Heart right ventricle (tissue), 16 donors: ENCODE results near the gene SERPINA1. TPM values are rescaled to one million over a fixed set of nuclear protein-coding genes. Genes with fewer than 3 reads are reported as not detected.

Source experiments
- ATAC-seq, 8 donors: fragments of 200-7000 bp; cut with Tn5 transposase; one replicate each; pipeline ENCODE4 v1.9.1; 2020; ENCODE audit warnings: mild to moderate bottlenecking in 8 of 8, moderate library complexity in 8 of 8, moderate number of reproducible peaks in 1 of 8
- DNase-seq, 2 donors: peaks; one replicate each; pipeline ENCODE4 v3.0.0-alpha.2; 2020
- H3K27ac ChIP-seq, 10 donors: fragments of 200-600 bp; sonication (generic) in 2 of 10; one replicate each; pipeline versions ENCODE4 v1.5.0 to v1.8.0; 2020 to 2022; ENCODE audit warnings: mild to moderate bottlenecking in 3 of 10
- H3K27me3 ChIP-seq, 7 donors: fragments of 200-600 bp; one replicate each; pipeline ENCODE4 v1.8.0; 2021 to 2022; ENCODE audit warnings: mild to moderate bottlenecking in 2 of 7
- H3K36me3 ChIP-seq, 9 donors: fragments of 200-600 bp; sonication (generic) in 1 of 9; one replicate each; pipeline versions ENCODE4 v1.5.0 to v1.8.0; 2020 to 2022; ENCODE audit warnings: mild to moderate bottlenecking in 2 of 9
- H3K4me1 ChIP-seq, 9 donors: fragments of 200-600 bp; sonication (generic) in 1 of 9; one replicate each; pipeline versions ENCODE4 v1.5.0 to v1.8.0; 2020 to 2022; ENCODE audit warnings: mild to moderate bottlenecking in 4 of 9
- H3K4me3 ChIP-seq, 10 donors: fragments of 200-600 bp; sonication (generic) in 2 of 10; one replicate each; pipeline versions ENCODE4 v1.5.0 to v1.8.0; 2020 to 2022; ENCODE audit warnings: mild to moderate bottlenecking in 7 of 10, moderate library complexity in 2 of 10
- H3K9me3 ChIP-seq, 11 donors: fragments of 200-600 bp in 10 of 11; sonication (generic) in 2 of 11; one replicate each; pipeline versions ENCODE4 v1.5.0 to v1.8.0; 2013 to 2022; ENCODE audit warnings: mild to moderate bottlenecking in 2 of 11, control low read depth in 1 of 11, moderate library complexity in 1 of 11
- WGBS, 2 donors: extraction: QIAGEN DNeasy Blood & Tissue Kit; methylation state at CpG; one replicate each; pipeline ENCODE4 v1.1.7; 2013; ENCODE audit warnings: inconsistent platforms in 1 of 2; 5-methylcytosine and 5-hydroxymethylcytosine counted together
- intact Hi-C, 10 donors: fragments of 100-400 bp; cut with DNase I; formaldehyde crosslinking; loops; one replicate each; pipeline versions ENCODE4 v1.11.1 to v1.14.2; 2022
- long read RNA-seq, 3 donors: library from polyadenylated mRNA; unstranded; transcript quantifications; one replicate each; pipeline ENCODE4 v2.0.0, GENCODE V29; 2020 to 2021
- polyA plus RNA-seq, 2 donors: library from polyadenylated mRNA; stranded (reverse); fragments of 200-250 nt; gene quantifications; one replicate each; pipeline ENCODE4 v1.2.3, GENCODE V29; 2013
- total RNA-seq, 10 donors: library from RNA; stranded (reverse); fragmentation: NEBNext Ultra II Directional in 3 of 10; extraction: Animal tissue kit (Norgen Biotek cat#: 25700) in 3 of 10; gene quantifications; one replicate each; pipeline versions ENCODE4 v1.2.1 to v1.2.4, GENCODE V29; 2021 to 2023
- TF ChIP-seq, protein P1 (sequence below), 9 donors: fragments of 200-600 bp; sonication (generic) in 2 of 9; IDR thresholded peaks; one replicate each; pipeline versions ENCODE4 v1.5.0 to v1.8.0; 2021 to 2022; ENCODE audit warnings: antibody characterized with exemption in 9 of 9, mild to moderate bottlenecking in 5 of 9, moderate library complexity in 1 of 9
- donor health status: Arrhythmogenic right ventricular cardiomyopathy.
- donor health status: ischemic (EF 13 %, LVEDD 7.1; RV severe dilation, severe dysfunction).
- donor health status: healthy with polysubstance abuse.
- donor health status: DM: no; HTN: yes; CAD: no.
- donor health status: DM: no; HTN: no; CAD: no.
- donor health status: ischemic (EF 25% LVEDD 6.9; RV normal size, moderate dysfunction).
- donor health status: ischemic (EF 25% LVEDD 5.7; RV mildly dilated, moderate dysfunction).
- donor health status: healthy.
- donor health status: DM: yes; HTN: yes; CAD: no.
- donor health status: Ischemic cardiomyopathy.
- donor health status: ischemic (EF 35%, LVEDD 5.7; RV mildly dilated, moderate dysfunction).
- donor health status: nonischemic (EF 11% LVEDD 7.7; RV severe dilation, severe dysfunction).
- donor health status: DM: yes; HTN: yes; CAD: no.
- donor health status: PGD.
- donor health status: ischemic (EF 29% LVEDD 5.4; RV normal size, mild dysfunction).
- donor health status: nonischemic (EF 23%, LVEDD 6.1; RV moderate dilation, normal function).

Gene SERPINA1
- total RNA-seq = 10 to 100 TPM in 1 of 10 donors, 1 to 10 TPM in 9; 1.9 to 38.3 (median 3.8) TPM
- polyA plus RNA-seq = 1 to 10 TPM; 1.1 to 8.7 TPM
- long read RNA-seq, donor 1, partial matches to known transcripts = 1 of 3 reads
- long read RNA-seq, donor 1, other reads (novel, unspliced or antisense) = 0 of 3 reads
- long read RNA-seq, donor 2, partial matches to known transcripts = 1 of 1 reads
- long read RNA-seq, donor 2, other reads (novel, unspliced or antisense) = 0 of 1 reads
- long read RNA-seq, donor 3, partial matches to known transcripts = 0 of 5 reads
- long read RNA-seq, donor 3, other reads (novel, unspliced or antisense) = 0 of 5 reads

DNA sequence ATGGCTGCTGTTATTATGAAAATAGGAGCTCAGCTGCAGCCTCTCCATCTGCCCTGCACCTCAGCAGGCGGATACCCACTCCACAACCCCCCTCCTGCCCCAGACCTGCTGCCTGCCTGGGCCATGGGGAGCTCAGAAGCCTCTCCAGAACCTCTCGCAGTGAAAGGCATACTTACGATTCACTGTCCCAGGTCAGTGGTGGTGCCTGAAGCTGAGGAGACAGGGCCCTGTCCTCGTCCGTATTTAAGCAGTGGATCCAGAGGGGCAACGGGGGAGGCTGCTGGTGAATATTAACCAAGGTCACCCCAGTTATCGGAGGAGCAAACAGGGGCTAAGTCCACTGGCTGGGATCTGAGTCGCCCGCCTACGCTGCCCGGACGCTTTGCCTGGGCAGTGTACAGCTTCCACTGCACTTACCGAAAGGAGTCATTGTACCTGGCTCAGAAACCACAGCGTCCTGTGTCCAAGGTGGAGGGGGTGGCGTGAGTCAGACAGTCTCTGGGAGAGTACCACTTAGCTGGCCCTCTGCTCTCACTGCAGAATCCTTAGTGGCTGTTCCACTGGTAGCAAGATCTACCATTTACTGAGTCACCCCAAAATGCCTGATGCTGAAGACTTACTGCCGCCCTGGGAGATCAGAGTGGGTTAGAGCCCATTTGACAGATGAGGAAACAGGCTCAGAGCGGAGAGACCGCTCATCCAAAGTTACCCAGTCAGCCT lies at the start of gene SERPINA1:
TSS of gene SERPINA1 (minus strand) at position 219 of the 720 bp plus-strand sequence. CDS start 5,365 bp downstream, outside the sequence.
- Histone ChIP-seq H3K27me3 (peaks cover 0 to 13% (median 0%) of the 10 kb centered on the region in 7 donors), H3K27ac (peak within 1 kb of the TSS in 2 of 10 donors; percentile 58 to 91), H3K9me3 (no peaks in the 10 kb centered on the region), H3K4me3 (peak within 1 kb of the TSS in 1 of 10 donors; percentile 51), H3K36me3 (no peaks in the 10 kb centered on the region), H3K4me1 (peaks cover 0 to 75% (median 0%) of the 10 kb centered on the region in 9 donors)
- TF ChIP-seq, protein P1, sequence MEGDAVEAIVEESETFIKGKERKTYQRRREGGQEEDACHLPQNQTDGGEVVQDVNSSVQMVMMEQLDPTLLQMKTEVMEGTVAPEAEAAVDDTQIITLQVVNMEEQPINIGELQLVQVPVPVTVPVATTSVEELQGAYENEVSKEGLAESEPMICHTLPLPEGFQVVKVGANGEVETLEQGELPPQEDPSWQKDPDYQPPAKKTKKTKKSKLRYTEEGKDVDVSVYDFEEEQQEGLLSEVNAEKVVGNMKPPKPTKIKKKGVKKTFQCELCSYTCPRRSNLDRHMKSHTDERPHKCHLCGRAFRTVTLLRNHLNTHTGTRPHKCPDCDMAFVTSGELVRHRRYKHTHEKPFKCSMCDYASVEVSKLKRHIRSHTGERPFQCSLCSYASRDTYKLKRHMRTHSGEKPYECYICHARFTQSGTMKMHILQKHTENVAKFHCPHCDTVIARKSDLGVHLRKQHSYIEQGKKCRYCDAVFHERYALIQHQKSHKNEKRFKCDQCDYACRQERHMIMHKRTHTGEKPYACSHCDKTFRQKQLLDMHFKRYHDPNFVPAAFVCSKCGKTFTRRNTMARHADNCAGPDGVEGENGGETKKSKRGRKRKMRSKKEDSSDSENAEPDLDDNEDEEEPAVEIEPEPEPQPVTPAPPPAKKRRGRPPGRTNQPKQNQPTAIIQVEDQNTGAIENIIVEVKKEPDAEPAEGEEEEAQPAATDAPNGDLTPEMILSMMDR (IDR thresholded peaks at IDR 0.05) = no peak
- intact Hi-C loops = no loop called here
- no peak for DNase-seq
- 73 to 81% methylated on average over 18 of the region's 18 CpGs for WGBS, 2 donors
- ATAC-seq = no peak

- H3K4me1 ChIP-seq = peaks cover 0 to 3% (median 0%) of the 10 kb centered on the region in 9 donors
- 66 to 80% methylated on average over 2 of the region's 2 CpGs for WGBS, 2 donors
- intact Hi-C loops = loop anchor here in 1 of 10 donors (10.0 kb wide), 1 partner anchor 56 kb away; no protein-coding TSS in a partner anchor
- TF ChIP-seq, protein P1 (IDR thresholded peaks at IDR 0.05) = no peak
- H3K27me3 ChIP-seq = peaks cover 0 to 64% (median 25%) of the 10 kb centered on the region in 7 donors
- H3K27ac ChIP-seq = no peak overlapping the region
- H3K4me3 ChIP-seq = no peak overlapping the region
- peaks cover 0 to 6% (median 0%) of the 10 kb centered on the region in 11 donors for H3K9me3 ChIP-seq
- ATAC-seq = no peak
- no peak for DNase-seq
- H3K36me3 ChIP-seq = no peaks in the 10 kb centered on the region
Measured at GRCh38 chr14:94428610-94429009, 40.2 kb upstream of the SERPINA1 start.

DNA sequence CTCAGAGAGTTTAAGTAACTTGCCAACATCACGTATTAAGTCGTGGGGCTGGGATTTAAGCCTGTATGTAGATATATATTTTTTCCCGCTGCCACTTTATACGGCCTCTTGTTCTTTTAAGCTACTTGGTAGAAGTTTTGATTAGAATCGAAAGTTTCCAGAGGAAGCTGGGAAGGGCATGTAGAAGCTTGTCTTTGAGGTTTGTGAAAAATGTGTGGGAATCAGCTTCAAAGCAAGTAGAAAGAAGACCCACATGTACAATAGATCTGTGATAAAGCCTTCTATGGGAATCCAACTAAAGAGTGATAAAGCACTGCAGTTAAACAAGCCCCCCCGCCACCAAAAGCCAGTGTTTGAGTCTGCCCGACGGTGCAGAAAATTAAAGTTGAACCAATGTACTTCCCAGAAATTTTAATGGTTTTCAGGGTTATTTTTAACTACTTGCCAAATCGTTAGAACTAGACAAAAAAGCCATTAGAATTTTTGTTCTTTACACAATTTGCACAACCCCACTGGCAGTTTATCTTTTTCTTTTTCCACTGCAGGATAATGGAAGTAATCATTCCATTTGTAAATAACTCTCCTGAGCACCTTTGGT lies 38.7 kb upstream of the SERPINA1 start:
- peaks cover 0 to 6% (median 0%) of the 10 kb centered on the region in 11 donors for H3K9me3 ChIP-seq
- DNase-seq (no peak), ATAC-seq (no peak)
- H3K4me1 ChIP-seq = peaks cover 0 to 7% (median 0%) of the 10 kb centered on the region in 9 donors
- H3K27me3 ChIP-seq = peaks cover 0 to 73% (median 32%) of the 10 kb centered on the region in 7 donors
- TF ChIP-seq, protein P1 (IDR thresholded peaks at IDR 0.05) = no peak
- H3K4me3 ChIP-seq = no peak overlapping the region
- intact Hi-C loops = loop anchor here in 1 of 10 donors (10.0 kb wide), 1 partner anchor 58 kb away; no protein-coding TSS in a partner anchor
- whole genome bisulfite sequencing, 2 donors = 81 to 84% methylated on average over 9 of the region's 9 CpGs
- no peaks in the 10 kb centered on the region for H3K36me3 ChIP-seq
- H3K27ac ChIP-seq = no peak overlapping the region

- Histone ChIP-seq H3K27me3 (peaks cover 0 to 75% (median 36%) of the 10 kb centered on the region in 7 donors), H3K36me3 (no peaks in the 10 kb centered on the region), H3K4me3 (no peak overlapping the region), H3K4me1 (peaks cover 0 to 7% (median 0%) of the 10 kb centered on the region in 9 donors), H3K9me3 (peaks cover 0 to 6% (median 0%) of the 10 kb centered on the region in 11 donors), H3K27ac (no peak overlapping the region)
- 76 to 77% methylated on average over 4 of the region's 4 CpGs for WGBS, 2 donors
- DNase-seq = no peak
- ATAC-seq = no peak
- intact Hi-C loops = loop anchor here in 1 of 10 donors (10.0 kb wide), 1 partner anchor 58 kb away; no protein-coding TSS in a partner anchor
- TF ChIP-seq, protein P1 (IDR thresholded peaks at IDR 0.05) = no peak
Measured at GRCh38 chr14:94426526-94426925, 38.1 kb upstream of the SERPINA1 start.
